ENCODE measurements around the gene TGIF2.

GRCh38 chr20:36562724-36563123 lies 10.7 kb upstream of the TGIF2 start:
- TF ChIP-seq CTCF (IDR thresholded peaks at IDR 0.05) (no peak), CHD2 (IDR thresholded peaks at IDR 0.05; ENCODE audit: low read length, partially characterized antibody) (no peak), POLR2AphosphoS5 (IDR thresholded peaks at IDR 0.05; ENCODE audit: low read depth, low read length) (no peak), MEF2A (IDR thresholded peaks at IDR 0.05; ENCODE audit: borderline replicate concordance, low read depth) (no peak), REST (IDR thresholded peaks at IDR 0.05; ENCODE audit: low read depth, low read length) (no peak), MAX (IDR thresholded peaks at IDR 0.05; ENCODE audit: low read depth) (no peak), SMC3 (IDR thresholded peaks at IDR 0.05; ENCODE audit: low read depth, low read length) (no peak), RAD21 (IDR thresholded peaks at IDR 0.05; ENCODE audit: low read length) (no peak), ZBTB33 (IDR thresholded peaks at IDR 0.05; ENCODE audit: borderline replicate concordance, low read depth) (no peak), EP300 (IDR thresholded peaks at IDR 0.05; ENCODE audit: borderline replicate concordance in 1 of 2, low read depth in 1 of 2, low read length in 1 of 2) (no peak)

All from SK-N-SH (cell line).